AG09319 (cell line): ENCODE data around the gene USP40.

Experiments used
- DNase-seq: peaks from one replicate; pipeline ENCODE4 v3.0.0-alpha.2; 2010; ENCODE audit warnings: low read depth; ENCODE audit errors: extremely low read depth
- CTCF ChIP-seq: IDR thresholded peaks from 2 replicates; pipeline ENCODE4 v1.5.1; 2011; ENCODE audit warnings: low read depth, mild to moderate bottlenecking, inconsistent platforms, low read length, moderate library complexity

The USP40 gene

GRCh38 chr2:233469261-233470010 lies 97.1 kb downstream of the USP40 start:
- no peak for DNase-seq
- no peak for TF ChIP-seq CTCF

GRCh38 chr2:233468741-233469110 lies 97.9 kb downstream of the USP40 start:
- DNase-seq: no peak
- no peak for TF ChIP-seq CTCF

GRCh38 chr2:233468047-233468740 lies 98.4 kb downstream of the USP40 start:
- TF ChIP-seq CTCF: no peak
- DNase-seq: no peak

- no peak for DNase-seq
- no peak for TF ChIP-seq CTCF
These were observed 99.5 kb downstream of the USP40 start for GRCh38 chr2:233466991-233467603.

GRCh38 chr2:233464531-233465240 lies 101.9 kb downstream of the USP40 start:
- no peak for DNase-seq
- TF ChIP-seq CTCF: no peak

- no peak for DNase-seq
- no peak for TF ChIP-seq CTCF
These were observed 102.5 kb downstream of the USP40 start for GRCh38 chr2:233464056-233464455.
